Skeletal muscle cell (primary cell): Measurements from ENCODE around the gene KIAA0825.
A peak's percentile ranks its signal among the peaks of the same experiment; 100 is the strongest.

ENCODE experiments used
- DNase-seq: peaks from one replicate; pipeline ENCODE4 v3.0.0-alpha.2; 2010; ENCODE audit warnings: low read depth
- H3K4me3 ChIP-seq: 2 replicates; pipeline ENCODE4 v1.5.1; 2011; ENCODE audit warnings: low read depth, mild to moderate bottlenecking, control low read depth, low read length, moderate library complexity

Gene KIAA0825

GRCh38 chr5:94522117-94522516 is 96.3 kb downstream of the KIAA0825 start:
- no peak overlapping the region for H3K4me3 ChIP-seq
- no peak for DNase-seq

GRCh38 chr5:94517490-94518488 is 100.6 kb downstream of the KIAA0825 start:
- H3K4me3 ChIP-seq = no peak overlapping the region
- DNase-seq = no peak

GRCh38 chr5:94516148-94516547 is 102.3 kb downstream of the KIAA0825 start:
- no peak overlapping the region for H3K4me3 ChIP-seq
- no peak for DNase-seq

GRCh38 chr5:94508461-94509148 is 109.8 kb downstream of the KIAA0825 start:
- no peak for DNase-seq
- no peak overlapping the region for H3K4me3 ChIP-seq

GRCh38 chr5:94505327-94506068 is 112.9 kb downstream of the KIAA0825 start:
- no peak for DNase-seq
- no peak overlapping the region for H3K4me3 ChIP-seq

- no peak for DNase-seq
- no peak overlapping the region for H3K4me3 ChIP-seq
These were observed 114.7 kb downstream of the KIAA0825 start for GRCh38 chr5:94503677-94504076.

- H3K4me3 ChIP-seq = no peak overlapping the region
These were observed 117.0 kb downstream of the KIAA0825 start for GRCh38 chr5:94501365-94501764.

GRCh38 chr5:94499806-94500205 is 118.6 kb downstream of the KIAA0825 start:
- H3K4me3 ChIP-seq = no peak overlapping the region
- no peak for DNase-seq

More at GRCh38 chr5:94501365-94501764, 117.0 kb downstream of the KIAA0825 start:
- no peak for DNase-seq

GRCh38 chr5:94498199-94498598 is 120.2 kb downstream of the KIAA0825 start:
- no peak overlapping the region for H3K4me3 ChIP-seq
- no peak for DNase-seq

- no peak for DNase-seq
- no peak overlapping the region for H3K4me3 ChIP-seq
These were observed 133.3 kb downstream of the KIAA0825 start for GRCh38 chr5:94485067-94485466.

- no peak for DNase-seq
- H3K4me3 ChIP-seq = no peak overlapping the region
These were observed 137.3 kb downstream of the KIAA0825 start for GRCh38 chr5:94481059-94481458.

GRCh38 chr5:94480486-94480885 is 137.9 kb downstream of the KIAA0825 start:
- no peak for DNase-seq
- no peak overlapping the region for H3K4me3 ChIP-seq

GRCh38 chr5:94473936-94474335 is 144.5 kb downstream of the KIAA0825 start:
- no peak overlapping the region for H3K4me3 ChIP-seq
- no peak for DNase-seq

- no peak for DNase-seq
These were observed 146.9 kb downstream of the KIAA0825 start for GRCh38 chr5:94471521-94471920.

GRCh38 chr5:94470802-94471201 is 147.6 kb downstream of the KIAA0825 start:
- no peak for DNase-seq
- H3K4me3 ChIP-seq = no peak overlapping the region

More at GRCh38 chr5:94471521-94471920, 146.9 kb downstream of the KIAA0825 start:
- H3K4me3 ChIP-seq = no peak overlapping the region

GRCh38 chr5:94469894-94470329 is 148.5 kb downstream of the KIAA0825 start:
- H3K4me3 ChIP-seq = no peak overlapping the region
- peak; percentile 82 for DNase-seq

- H3K4me3 ChIP-seq = no peak overlapping the region
- DNase-seq = no peak
These were observed 150.2 kb downstream of the KIAA0825 start for GRCh38 chr5:94467954-94468930.

- DNase-seq = no peak
- no peak overlapping the region for H3K4me3 ChIP-seq
These were observed 151.0 kb downstream of the KIAA0825 start for GRCh38 chr5:94467346-94467953.
